ACC112 (cell line): ENCODE measurements around the gene GCGR.

Experiments
- H2AFZ ChIP-seq: fragments of 200-600 bp; sonication (generic); one replicate; pipeline ENCODE4 v1.6.0; 2017; ENCODE audit warnings: antibody characterized with exemption, low read length; ENCODE audit not compliant: unreplicated experiment
- H3K27ac ChIP-seq: fragments of 200-600 bp; sonication (generic); 2 replicates; pipeline ENCODE4 v1.5.1; 2014; ENCODE audit warnings: low read depth, mild to moderate bottlenecking, antibody characterized with exemption, low read length, moderate library complexity
- H3K27me3 ChIP-seq: fragments of 200-600 bp; sonication (generic); 2 replicates; pipeline ENCODE4 v1.6.1; 2014; ENCODE audit warnings: mild to moderate bottlenecking, antibody characterized with exemption, low read length, moderate library complexity, mixed read lengths; ENCODE audit not compliant: insufficient read depth
- H3K36me3 ChIP-seq: fragments of 200-600 bp; sonication (generic); 2 replicates; pipeline ENCODE4 v1.6.1; 2016; ENCODE audit warnings: mild to moderate bottlenecking, antibody characterized with exemption, low read length, moderate library complexity, mixed read lengths; ENCODE audit not compliant: insufficient read depth
- H3K4me1 ChIP-seq: fragments of 200-600 bp; sonication (generic); one replicate; pipeline ENCODE4 v1.6.1; 2016; ENCODE audit warnings: low read length, mixed read lengths; ENCODE audit not compliant: insufficient read depth, unreplicated experiment, control insufficient read depth
- H3K4me3 ChIP-seq: fragments of 200-600 bp; sonication (generic); 2 replicates; pipeline ENCODE4 v1.5.1; 2014; ENCODE audit warnings: mild to moderate bottlenecking, low read depth, low read length
- H3K79me2 ChIP-seq: fragments of 200-600 bp; sonication (generic); one replicate; pipeline ENCODE4 v1.6.0; 2016; ENCODE audit warnings: low read length; ENCODE audit not compliant: control insufficient read depth, unreplicated experiment, insufficient read depth

GCGR gene

DNA sequence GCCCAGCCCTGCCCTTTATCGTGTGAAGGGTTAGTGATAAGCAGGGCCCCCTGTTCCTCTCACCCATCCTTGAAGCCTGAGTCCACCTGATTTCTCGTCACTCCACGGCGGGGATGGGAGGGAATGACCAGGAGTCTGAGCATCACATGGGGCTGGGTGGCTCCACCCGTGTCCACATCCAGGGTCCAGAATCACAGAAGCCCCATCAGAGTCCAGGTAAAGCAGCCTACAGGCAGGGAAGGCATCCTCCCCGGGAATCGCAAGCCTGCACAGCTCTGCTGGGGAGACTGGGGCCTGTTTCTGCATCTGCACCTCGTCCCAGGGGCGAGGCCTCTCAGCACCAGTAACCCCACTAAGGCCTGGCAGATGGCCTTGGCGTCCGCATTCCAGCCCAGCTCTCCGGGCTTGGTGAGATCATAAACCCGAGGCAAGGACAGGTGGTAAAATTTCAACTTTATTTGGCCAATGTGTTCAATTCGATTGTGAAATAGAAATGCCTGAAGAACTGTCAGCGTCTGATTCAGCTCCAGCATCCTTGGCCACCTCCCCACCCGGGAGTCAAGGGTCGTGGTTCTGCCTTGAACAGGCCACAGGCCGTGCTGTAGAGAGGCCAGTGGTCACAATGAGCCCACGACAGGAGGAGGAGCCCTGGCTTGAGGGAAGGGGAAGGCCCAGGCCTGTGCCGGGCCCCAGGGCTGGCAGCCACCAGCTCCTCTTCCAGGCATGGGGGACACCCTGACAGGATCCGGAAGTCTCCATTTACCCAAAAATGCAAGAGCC, 39.0 kb downstream of the GCGR start:
- peaks cover 32% of the 10 kb centered on the region; the same call in 1 of the 2 replicates for H3K36me3 ChIP-seq
- no peaks in the 10 kb centered on the region for H3K27me3 ChIP-seq
- H3K27ac ChIP-seq: no peak overlapping the region
- no peaks in the 10 kb centered on the region for H3K4me1 ChIP-seq
- no peak overlapping the region for H3K4me3 ChIP-seq
- no peaks in the 10 kb centered on the region for H3K79me2 ChIP-seq
- no peak overlapping the region for H2AFZ ChIP-seq

GRCh38 chr17:81843713-81844326, 39.9 kb downstream of the GCGR start:
- no peaks in the 10 kb centered on the region for H3K4me1 ChIP-seq
- no peak overlapping the region for H3K27ac ChIP-seq
- no peaks in the 10 kb centered on the region for H3K79me2 ChIP-seq
- no peak overlapping the region for H3K4me3 ChIP-seq
- H3K27me3 ChIP-seq: no peaks in the 10 kb centered on the region
- H3K36me3 ChIP-seq: peaks cover 35% of the 10 kb centered on the region; the same call in 1 of the 2 replicates
- H2AFZ ChIP-seq: no peak overlapping the region

DNA sequence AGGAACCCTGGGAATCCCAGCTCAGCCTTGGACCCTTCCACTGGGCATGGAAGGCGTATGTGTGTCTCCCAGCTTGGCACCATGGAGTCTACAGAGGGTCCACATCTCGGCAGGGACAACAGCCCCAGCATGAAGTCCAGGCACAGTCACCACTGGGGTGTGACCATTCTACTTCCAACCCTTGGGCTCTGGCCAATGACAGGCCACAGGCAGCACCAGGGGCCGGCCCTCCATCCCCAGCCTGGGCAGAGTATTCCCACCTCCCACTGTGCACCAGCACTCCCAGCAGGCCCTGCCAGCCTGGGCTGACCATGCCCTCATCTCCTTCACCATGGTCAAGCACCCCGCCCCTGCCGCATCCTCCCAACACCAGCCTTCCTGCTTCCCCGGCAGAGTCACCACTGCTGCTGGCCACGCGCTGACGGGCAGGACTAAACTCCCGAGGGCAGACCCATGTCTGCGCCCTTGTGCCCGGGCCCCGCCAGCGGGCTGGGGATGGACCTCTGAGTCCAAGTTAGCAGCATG, 40.4 kb downstream of the GCGR start:
- H3K36me3 ChIP-seq: peaks cover 35% of the 10 kb centered on the region; the same call in 1 of the 2 replicates
- H3K4me3 ChIP-seq: no peak overlapping the region
- no peak overlapping the region for H2AFZ ChIP-seq
- H3K79me2 ChIP-seq: no peaks in the 10 kb centered on the region
- no peaks in the 10 kb centered on the region for H3K27me3 ChIP-seq
- H3K27ac ChIP-seq: no peak overlapping the region
- H3K4me1 ChIP-seq: no peaks in the 10 kb centered on the region

DNA sequence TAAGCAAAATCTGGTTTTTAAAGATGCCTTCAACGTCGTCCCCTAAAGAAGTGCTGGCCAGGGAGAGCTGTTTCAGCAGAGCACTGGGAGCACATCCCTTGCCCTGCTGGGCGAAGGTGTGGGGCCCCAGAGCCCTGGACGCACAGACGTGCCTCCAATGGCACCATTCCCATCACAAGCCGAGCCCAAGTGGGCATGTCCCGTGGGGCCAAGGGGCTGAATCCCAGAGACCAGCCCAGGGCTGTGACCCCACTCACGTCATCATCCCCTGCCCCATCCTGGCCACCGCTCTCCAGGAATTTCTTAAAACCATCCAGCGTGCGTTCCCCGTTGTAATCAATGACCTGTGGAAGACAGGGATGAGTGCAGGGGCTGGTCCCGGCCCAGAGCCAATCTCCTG, 40.9 kb downstream of the GCGR start:
- H3K36me3 ChIP-seq: peaks cover 35% of the 10 kb centered on the region; the same call in 1 of the 2 replicates

DNA sequence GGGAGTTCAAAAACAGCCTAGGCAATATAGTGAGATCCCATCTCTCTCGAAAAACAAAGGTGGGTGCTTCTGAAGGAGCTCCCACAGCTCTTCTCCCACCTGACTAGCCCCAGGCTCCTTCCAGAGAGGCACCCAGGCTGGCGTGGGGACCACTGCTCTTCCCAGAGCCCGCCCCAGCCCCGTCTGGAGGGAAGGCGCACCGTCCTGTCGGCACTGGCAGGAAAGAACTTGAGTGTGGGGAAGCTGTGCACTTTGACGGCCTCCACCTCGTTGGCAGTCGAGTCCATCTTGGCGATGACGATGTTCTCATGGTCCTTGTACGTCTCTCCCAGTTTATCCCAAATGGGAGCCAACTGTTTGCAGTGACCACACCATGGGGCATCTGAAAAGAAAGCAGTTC, 41.4 kb downstream of the GCGR start:
- Histone ChIP-seq H3K4me3 (no peak overlapping the region), H3K27me3 (no peaks in the 10 kb centered on the region), H3K79me2 (no peaks in the 10 kb centered on the region), H3K4me1 (no peaks in the 10 kb centered on the region), H3K36me3 (peaks cover 35% of the 10 kb centered on the region; the same call in 1 of the 2 replicates), H3K27ac (no peak overlapping the region), H2AFZ (no peak overlapping the region)

More for the DNA sequence above, 40.9 kb downstream of the GCGR start:
- no peaks in the 10 kb centered on the region for H3K4me1 ChIP-seq
- no peaks in the 10 kb centered on the region for H3K27me3 ChIP-seq
- no peaks in the 10 kb centered on the region for H3K79me2 ChIP-seq
- no peak overlapping the region for H2AFZ ChIP-seq
- no peak overlapping the region for H3K27ac ChIP-seq
- H3K4me3 ChIP-seq: no peak overlapping the region

DNA sequence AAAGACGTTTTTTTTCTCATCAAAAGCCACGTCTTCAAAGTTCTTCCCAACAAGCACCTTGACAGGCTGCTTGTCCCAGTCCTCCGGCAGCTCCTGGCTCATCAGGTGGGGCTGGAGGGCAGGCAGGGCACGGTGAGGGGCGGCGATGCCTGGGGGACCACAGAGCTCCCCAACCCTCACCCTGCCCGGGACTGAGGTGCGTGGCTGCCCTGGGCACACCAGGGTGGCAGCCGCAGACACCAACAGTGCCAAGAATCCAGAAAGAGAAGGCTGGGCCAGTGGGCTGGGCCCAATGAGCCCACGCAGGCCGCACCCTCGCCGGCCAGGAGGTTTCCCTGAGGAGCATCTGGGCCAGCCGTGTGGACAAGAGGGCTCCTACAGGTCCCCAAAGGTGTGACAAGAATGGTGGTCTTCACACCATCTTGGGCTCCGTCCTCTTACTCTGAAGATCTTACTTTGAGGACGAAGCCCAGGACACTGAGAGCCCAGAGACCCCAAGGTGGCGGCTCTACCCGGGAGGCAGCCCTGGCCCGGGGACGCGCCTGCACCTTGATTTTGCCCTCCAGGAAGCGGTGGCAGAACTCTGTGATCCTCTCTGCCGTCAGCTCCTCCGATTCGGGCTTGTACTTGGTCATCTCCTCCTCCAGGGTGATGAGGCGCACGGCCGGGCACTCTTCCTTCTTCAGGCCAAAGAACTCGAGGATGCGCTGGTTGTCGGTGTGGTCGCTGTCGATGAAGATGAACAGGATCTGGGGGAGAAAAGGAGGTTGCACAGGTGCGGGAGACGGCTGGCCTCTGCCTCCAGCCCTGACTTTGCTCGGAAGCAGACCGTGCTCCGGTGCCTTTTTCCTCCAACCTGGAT, 42.2 kb downstream of the GCGR start:
- no peak overlapping the region for H3K27ac ChIP-seq
- H3K4me3 ChIP-seq: no peak overlapping the region
- peaks cover 36% of the 10 kb centered on the region; the same call in 1 of the 2 replicates for H3K36me3 ChIP-seq
- H3K79me2 ChIP-seq: peaks cover 4% of the 10 kb centered on the region
- no peak overlapping the region for H2AFZ ChIP-seq
- no peaks in the 10 kb centered on the region for H3K4me1 ChIP-seq
- H3K27me3 ChIP-seq: no peaks in the 10 kb centered on the region

GRCh38 chr17:81846743-81847689, 43.1 kb downstream of the GCGR start:
- peaks cover 45% of the 10 kb centered on the region; the same call in 1 of the 2 replicates for H3K36me3 ChIP-seq
- H3K4me3 ChIP-seq: no peak overlapping the region
- H3K79me2 ChIP-seq: peaks cover 11% of the 10 kb centered on the region
- H3K27me3 ChIP-seq: no peaks in the 10 kb centered on the region
- no peak overlapping the region for H2AFZ ChIP-seq
- no peak overlapping the region for H3K27ac ChIP-seq
- H3K4me1 ChIP-seq: no peaks in the 10 kb centered on the region

GRCh38 chr17:81849457-81849856, 45.5 kb downstream of the GCGR start:
- Histone ChIP-seq H3K36me3 (peaks cover 51% of the 10 kb centered on the region; the same call in 1 of the 2 replicates), H3K27ac (no peak overlapping the region), H3K27me3 (no peaks in the 10 kb centered on the region), H3K4me1 (no peaks in the 10 kb centered on the region), H3K4me3 (no peak overlapping the region), H2AFZ (no peak overlapping the region), H3K79me2 (peaks cover 32% of the 10 kb centered on the region)

GRCh38 chr17:81851423-81851822, 47.5 kb downstream of the GCGR start:
- H3K27me3 ChIP-seq: no peaks in the 10 kb centered on the region
- H3K27ac ChIP-seq: no peak overlapping the region
- peaks cover 52% of the 10 kb centered on the region; the same call in 1 of the 2 replicates for H3K36me3 ChIP-seq
- peaks cover 48% of the 10 kb centered on the region for H3K79me2 ChIP-seq
- H2AFZ ChIP-seq: no peak overlapping the region
- no peak overlapping the region for H3K4me3 ChIP-seq
- peaks cover 5% of the 10 kb centered on the region for H3K4me1 ChIP-seq
